T1000 (cell line): ENCODE data around the gene TEAD3.

Source experiments
- DNase-seq: peaks from one replicate; lab custom pipeline; 2025; ENCODE audit warnings: mixed read lengths; lab: John Stamatoyannopoulos, UW

The TEAD3 gene

DNA sequence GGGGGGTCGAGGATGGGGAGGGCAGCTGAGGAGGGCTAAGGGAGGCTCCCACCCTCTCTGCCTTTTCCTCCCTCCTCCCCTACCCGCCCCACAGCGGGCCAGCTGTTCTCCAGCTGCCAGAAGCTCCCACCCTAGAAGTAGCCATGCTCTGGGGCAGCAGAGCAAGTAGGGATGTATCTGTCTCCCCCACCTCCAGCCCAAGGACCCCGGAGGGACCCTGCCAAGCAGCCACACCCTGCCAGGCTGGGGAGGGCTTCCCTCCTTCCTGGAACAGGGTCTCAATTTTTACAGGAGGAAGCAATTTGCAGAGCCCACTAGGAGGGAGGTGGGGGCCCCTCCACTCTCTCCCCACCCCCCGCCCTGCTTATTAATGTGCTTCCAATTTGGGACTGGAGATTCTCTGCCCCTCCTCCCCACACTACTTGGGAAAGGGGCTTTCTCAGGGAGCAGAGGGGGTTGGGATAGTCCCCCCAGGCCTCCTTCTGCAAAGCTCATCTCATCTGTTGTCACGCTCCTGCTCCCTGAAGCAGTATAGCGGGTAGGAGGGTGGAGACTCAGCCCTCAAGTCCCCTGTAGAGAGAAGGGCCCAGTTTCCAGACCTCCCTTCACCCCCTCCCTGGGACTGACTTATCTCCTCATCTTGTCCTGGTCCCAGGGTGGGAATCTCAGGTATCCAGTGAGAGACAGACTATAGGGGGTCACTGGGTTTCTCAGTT lies 4.5 kb downstream of the TEAD3 start:
- DNase-seq: no peak

DNA sequence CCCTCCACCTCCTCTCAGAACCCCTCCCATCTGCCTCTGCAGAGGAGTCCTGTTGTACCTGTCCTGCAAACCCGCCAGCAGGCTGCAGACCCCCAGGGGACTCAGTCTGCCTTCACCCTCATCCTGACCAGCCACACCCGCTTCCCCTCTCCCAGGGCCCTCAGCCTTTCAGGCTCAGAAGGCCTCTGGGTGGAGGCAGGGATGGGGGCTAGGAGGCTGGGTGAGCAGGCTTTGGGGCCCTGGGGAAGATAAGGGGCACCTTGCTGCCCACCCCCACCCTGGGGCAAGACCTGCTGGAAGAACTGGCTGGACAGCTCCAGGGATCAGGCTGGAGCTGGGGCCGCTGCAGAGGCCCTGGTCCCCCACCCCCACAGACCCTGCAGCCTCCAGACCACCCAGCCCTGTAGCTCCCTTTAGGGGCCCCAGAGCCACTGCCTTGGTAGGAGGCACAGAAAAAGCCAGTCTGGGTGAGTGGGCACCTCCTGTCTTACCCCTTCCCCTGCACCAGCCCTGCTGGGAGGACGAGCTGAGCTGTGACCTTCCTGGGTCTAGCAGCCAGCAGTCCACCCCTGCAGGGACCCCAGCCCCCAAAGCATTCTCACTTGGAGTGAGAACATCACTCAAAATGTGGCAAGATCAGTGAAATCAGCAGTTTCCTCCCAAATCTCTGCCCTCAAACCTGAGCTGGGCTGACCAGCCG lies 5.2 kb downstream of the TEAD3 start:
- DNase-seq: no peak

DNA sequence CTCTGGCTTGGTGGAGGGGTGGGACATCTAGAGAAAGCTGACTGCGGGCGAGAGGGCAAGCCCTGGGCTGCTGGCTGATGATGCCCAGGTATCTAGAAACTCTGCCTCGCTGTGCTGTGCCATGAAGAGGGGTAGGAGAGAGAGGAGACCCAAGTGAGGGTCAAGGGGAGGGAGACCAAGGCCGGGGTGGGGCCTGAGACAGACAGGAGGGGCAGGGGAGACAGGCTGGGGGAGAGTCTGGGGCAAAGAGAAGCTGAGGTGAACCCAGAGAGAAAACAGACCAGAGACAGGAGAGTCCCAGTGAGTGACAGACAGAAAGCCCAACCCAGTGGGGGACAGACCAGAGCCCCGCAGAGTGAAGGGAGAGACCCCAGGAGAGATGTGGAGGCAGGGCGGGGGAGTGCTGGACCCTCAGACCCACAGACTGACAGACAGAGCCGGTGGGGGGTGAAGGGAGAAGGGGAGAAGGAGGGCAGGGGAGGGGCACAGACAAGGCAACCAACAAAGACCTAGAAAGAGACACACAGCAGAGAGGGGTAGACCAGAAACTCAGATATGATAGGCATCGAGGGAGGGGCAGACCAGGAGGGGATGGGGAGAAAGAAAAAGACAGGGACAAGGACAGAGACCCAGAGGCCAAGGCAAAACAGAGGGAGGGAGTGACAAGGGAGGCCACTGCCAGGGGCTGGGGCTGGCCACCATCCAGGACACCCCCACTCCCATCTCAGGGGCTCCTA lies 5.9 kb downstream of the TEAD3 start:
- no peak for DNase-seq

- no peak for DNase-seq
These were observed 6.7 kb downstream of the TEAD3 start for GRCh38 chr6:35489995-35490791.

- DNase-seq: no peak
These were observed 7.8 kb downstream of the TEAD3 start for GRCh38 chr6:35489066-35489465.

DNA sequence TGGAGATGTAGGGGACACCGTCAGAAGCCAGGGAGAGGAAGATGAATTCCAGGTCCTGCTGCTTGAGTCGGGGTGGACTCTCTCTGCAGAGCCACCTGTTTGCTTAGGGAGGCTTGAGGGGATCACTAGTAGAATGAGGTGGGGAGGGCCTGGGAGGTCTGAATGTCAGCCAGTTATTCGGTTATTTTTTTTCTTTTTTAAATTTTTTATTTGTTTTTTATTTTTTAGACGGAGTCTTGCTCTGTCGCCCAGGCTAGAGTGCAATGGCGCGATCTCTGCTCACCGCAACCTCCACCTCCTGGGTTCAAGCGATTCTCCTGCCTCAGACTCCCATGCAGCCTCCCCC lies 8.4 kb downstream of the TEAD3 start:
- DNase-seq: no peak

DNA sequence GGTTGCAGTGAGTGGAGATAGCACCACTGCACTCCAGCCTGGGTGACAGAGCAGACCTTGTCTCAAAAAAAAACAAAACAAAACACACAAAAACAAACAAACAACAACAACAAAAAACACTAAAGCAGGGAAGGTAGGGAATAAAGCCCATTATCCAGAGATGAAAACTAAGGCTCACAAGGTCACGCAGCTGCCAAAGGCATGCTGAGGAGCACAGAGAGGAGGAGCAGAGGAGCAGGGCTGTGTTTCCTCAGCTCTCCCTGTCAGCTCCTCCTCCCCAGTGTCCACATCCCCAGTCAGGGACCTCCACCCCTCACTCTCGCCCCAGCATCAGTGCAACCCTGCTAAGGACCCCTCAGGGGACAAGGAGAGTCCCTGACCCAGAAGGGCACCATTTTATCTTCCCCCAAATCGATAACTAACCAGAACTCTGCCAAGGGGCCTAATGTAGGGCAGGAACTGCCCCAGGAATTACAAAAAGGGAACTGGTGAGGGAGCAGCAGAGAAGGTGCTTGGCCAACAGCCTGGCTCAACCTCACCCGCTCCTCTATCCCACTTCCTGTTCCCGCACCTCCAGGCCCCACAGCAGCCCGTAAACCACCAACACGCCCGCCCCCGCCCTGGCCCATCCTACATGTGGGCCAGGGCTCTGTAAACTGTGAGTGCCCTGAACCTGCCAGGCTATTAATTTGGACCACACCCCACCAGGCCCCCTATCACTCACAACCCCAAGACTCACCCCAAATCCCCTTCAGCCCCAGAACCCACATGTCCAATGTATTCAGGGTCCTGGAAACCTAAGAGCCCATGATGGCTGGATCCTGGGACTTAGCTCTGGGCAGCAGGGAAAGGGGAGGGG lies 9.0 kb downstream of the TEAD3 start:
- DNase-seq: no peak

DNA sequence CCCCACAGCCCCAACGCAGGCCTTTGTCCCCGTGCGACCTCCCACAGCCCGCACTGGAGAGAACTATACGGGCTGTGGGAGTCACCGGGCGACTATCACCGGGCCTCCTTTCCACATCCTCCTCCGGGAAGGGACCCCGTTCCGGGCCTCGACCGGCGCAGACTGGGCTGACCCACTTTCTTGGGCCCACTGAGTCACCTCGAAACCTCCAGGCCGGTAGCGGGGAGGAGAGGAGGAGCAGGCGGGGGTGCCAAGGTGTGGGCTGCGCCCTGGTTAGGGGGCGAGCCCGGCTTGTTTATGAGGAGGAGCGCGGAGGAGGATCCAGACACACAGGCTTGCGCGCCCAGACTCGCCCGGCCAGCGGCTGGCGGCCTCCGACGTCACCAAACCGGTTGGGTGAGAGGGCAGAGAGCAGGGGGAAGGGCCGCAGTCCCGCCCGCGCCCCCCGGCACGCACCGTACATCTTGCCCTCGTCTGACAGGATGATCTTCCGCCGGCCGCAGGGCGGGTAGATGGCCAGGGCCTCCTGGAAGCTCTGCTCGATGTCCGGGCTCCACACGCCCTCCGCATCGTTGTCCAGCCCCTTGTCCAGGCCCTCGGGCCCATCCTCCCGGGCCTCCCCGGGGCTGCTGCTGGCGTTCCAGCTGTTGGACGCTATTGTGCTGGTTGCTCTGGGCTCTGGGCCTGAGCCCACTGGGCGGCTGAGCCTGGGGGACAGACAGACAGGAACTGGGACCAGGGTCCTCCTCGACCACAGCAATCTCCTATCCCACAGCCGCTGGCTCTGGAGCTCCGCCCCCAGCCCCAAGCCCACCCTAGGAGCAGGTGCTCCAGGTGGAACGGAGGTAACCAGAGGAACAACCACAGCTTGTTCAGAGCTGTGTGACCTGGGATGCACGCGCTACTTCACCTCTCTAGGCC lies 10.6 kb downstream of the TEAD3 start:
- DNase-seq: no peak

DNA sequence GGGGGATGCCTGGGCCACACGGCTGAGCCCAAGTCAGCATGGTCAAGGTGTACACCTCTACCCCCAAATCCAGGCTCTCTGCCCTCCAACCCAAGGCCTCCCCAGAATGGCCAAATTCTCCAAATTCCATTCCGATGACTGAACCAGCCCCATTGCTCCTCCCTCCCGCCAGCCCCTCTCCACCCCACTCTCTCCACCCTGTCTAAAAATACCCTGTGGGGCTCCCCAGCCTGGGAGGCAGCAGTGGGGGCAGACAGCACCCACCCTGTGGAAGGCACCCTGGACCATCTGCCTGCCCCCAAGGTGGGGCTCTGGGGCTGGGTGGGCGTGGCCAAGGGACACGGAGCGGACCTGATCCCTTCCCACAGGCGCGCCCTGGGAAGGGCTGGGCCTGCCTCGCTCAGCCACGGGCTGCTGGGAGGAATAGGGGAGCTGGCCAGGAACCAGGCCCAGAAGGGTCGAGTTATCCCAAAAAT lies 11.4 kb downstream of the TEAD3 start:
- DNase-seq: peak; percentile 29

GRCh38 chr6:35484921-35485392 lies 11.9 kb downstream of the TEAD3 start:
- DNase-seq: no peak

- DNase-seq: no peak
These were observed 12.8 kb downstream of the TEAD3 start for GRCh38 chr6:35483893-35484645.

GRCh38 chr6:35483490-35483889 lies 13.4 kb downstream of the TEAD3 start:
- DNase-seq: no peak

DNA sequence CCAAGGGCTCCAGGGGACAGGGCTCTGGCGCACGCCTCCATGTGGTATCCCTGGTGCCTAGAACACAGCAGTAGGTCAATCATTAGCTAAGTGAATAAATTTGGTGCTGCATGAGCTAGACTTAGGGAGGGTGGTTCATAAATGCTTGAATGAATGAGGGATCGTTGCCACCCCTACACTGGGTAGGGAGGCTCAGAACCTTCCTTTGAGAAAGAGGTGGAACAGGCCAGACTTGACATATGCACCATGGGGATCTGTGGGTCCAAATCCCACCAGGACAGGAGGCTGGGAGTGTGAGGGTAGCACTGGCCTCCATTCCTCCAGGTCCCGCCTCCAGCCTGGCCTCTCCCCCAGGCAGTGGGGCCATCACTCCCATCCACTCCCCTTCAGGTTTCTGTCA lies 13.8 kb downstream of the TEAD3 start:
- no peak for DNase-seq

- no peak for DNase-seq
These were observed 15.7 kb downstream of the TEAD3 start for GRCh38 chr6:35481226-35481625.

GRCh38 chr6:35480176-35480575 lies 16.7 kb downstream of the TEAD3 start:
- DNase-seq: no peak

DNA sequence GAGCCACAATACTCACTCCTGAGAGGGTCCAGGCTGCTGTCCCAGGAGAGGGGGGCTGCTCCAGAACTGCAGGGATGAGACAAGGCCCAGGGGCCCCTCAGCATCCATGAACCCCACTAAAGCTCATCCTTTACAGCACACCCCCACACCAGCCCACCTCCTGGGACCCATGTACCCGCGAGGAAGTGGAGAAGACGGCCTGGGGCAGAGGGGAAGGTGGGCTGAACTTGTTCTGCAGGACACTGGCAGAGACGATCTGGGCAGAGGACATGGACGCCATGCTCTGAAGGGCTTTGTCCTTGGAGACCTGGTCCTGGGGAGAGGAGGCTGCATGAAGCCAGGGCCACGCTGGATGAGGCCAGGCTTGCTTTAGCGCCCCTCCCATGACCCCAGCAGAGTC lies 18.6 kb downstream of the TEAD3 start:
- no peak for DNase-seq

GRCh38 chr6:35477551-35478179 lies 19.2 kb downstream of the TEAD3 start:
- DNase-seq: no peak

DNA sequence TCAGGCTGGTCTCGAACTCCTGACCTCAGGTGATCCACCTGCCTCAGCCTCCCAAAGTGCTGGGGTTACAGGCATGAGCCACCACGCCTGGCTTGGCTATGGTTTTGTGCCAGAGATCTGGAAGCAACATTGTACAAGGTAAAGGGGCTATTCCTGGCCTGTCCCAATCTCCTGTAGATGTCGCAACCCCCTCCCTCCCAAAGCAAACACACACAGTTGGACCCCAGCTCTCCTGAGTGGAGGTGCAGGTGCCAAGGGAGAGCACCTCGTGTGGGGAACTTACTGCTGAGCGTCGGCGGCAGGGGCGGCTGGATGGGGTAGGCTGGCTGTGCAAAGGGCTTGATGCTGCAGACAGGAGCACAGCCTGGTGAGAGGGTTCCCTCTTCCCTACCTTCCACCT lies 19.9 kb downstream of the TEAD3 start:
- no peak for DNase-seq

- no peak for DNase-seq
These were observed 20.9 kb downstream of the TEAD3 start for GRCh38 chr6:35476004-35476403.
